SH-SY5Y (cell line): ENCODE results near the gene CABP1.

Experiments used
- GATA2 ChIP-seq: IDR thresholded peaks from 2 replicates; pipeline ENCODE4 v1.6.1; 2011; ENCODE audit warnings: mild to moderate bottlenecking, low read depth, low read length
- GATA3 ChIP-seq: IDR thresholded peaks from 2 replicates; pipeline ENCODE4 v1.6.1; 2011; ENCODE audit warnings: low read depth, mild to moderate bottlenecking, low read length, moderate library complexity

DNA sequence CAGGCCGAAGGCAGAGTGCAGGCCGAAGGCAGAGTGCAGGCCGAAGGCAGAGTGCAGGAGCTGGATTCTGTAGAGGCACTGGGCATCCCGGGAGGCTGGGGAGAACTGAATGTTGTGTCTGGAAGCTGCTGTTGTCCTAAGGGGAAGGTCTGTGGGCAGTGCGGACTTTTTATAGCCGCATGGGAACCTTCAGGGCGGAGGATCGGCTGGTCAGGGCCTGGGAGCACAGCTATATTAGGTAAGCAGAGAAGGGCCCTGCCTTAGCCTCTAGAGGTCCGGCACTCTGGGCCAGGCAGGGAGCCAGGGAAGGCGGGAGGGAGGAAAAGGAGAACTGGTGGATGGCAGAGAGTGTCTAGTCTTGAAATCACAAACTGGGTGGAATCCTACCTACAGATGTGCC lies 14.2 kb downstream of the CABP1 start:
- TF ChIP-seq GATA2 = no peak
- no peak for TF ChIP-seq GATA3
